Glutamatergic neuron (in vitro differentiated cells): Measurements from ENCODE around the gene DBI. TPM values are rescaled to one million over a fixed set of nuclear protein-coding genes. Genes with fewer than 3 reads are reported as not detected.

Source experiments
- DNase-seq: peaks from one replicate; pipeline ENCODE4 v3.0.0; 2022
- H3K27ac Mint-ChIP-seq: one replicate; pipeline ENCODE4 v1.8.0; 2020; ENCODE audit warnings: mild to moderate bottlenecking, mixed read lengths, inconsistent platforms; ENCODE audit not compliant: unreplicated experiment
- H3K27me3 Mint-ChIP-seq: one replicate; pipeline ENCODE4 v1.8.0; 2020; ENCODE audit warnings: mild to moderate bottlenecking, moderate library complexity, mixed read lengths, inconsistent platforms; ENCODE audit not compliant: unreplicated experiment
- H3K36me3 Mint-ChIP-seq: one replicate; pipeline ENCODE4 v1.8.0; 2020; ENCODE audit warnings: mild to moderate bottlenecking, mixed read lengths, inconsistent platforms; ENCODE audit not compliant: unreplicated experiment
- H3K4me1 Mint-ChIP-seq: one replicate; pipeline ENCODE4 v1.8.0; 2020; ENCODE audit warnings: mild to moderate bottlenecking, low read depth, mixed read lengths, inconsistent platforms; ENCODE audit not compliant: unreplicated experiment
- H3K4me3 Mint-ChIP-seq: one replicate; pipeline ENCODE4 v1.8.0; 2020; ENCODE audit warnings: mild to moderate bottlenecking, mixed read lengths, inconsistent platforms; ENCODE audit not compliant: unreplicated experiment
- H3K9me3 Mint-ChIP-seq: one replicate; pipeline ENCODE4 v1.8.0; 2020; ENCODE audit warnings: mild to moderate bottlenecking, moderate library complexity, mixed read lengths, inconsistent platforms; ENCODE audit not compliant: unreplicated experiment
- CTCF ChIP-seq: fragments of 200-600 bp; sonication (generic); IDR thresholded peaks from one replicate; pipeline ENCODE4 v1.5.0; 2021; ENCODE audit not compliant: partially characterized antibody, unreplicated experiment
- total RNA-seq: library from RNA; stranded (reverse); fragmentation: NEBNext Ultra II Directional; extraction: Animal tissue kit (Norgen Biotek cat#: 25700); gene quantifications from one replicate; pipeline ENCODE4 v1.2.1, GENCODE V29; 2021; ENCODE audit not compliant: unreplicated experiment

DBI gene
- total RNA-seq, 1 donor from 2014 or later, result 134 TPM

DNA sequence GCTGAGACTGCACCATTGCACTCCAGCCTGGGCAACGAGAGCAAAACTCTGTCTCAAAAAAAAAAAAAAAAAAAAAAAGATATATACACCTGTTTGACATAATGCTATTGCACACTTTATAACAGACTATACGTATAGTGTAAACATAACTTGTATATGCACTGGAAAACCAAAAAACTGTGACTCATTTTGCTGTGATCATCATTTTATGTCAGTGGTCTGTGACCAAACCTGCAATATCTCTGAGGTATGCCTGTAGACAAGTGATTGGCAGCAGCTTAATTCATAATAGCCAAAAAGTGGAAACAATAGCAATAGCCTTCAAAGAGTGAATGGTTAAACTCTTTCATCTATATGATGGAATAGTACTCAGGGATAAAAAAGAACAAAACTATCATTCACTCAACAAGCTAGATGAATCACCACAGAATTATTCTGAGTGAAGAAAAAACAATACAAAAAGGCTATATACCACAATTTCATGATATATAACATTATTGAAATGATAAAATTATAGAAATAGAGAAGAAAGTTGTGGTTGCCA lies 6.3 kb upstream of the DBI start:
- H3K4me3 Mint-ChIP-seq, result no peak overlapping the region
- no peak overlapping the region for H3K27ac Mint-ChIP-seq
- no peak for DNase-seq
- peaks cover 5% of the 10 kb centered on the region for H3K4me1 Mint-ChIP-seq
- TF ChIP-seq CTCF, result no peak
- H3K36me3 Mint-ChIP-seq, result no peaks in the 10 kb centered on the region
- no peaks in the 10 kb centered on the region for H3K27me3 Mint-ChIP-seq
- H3K9me3 Mint-ChIP-seq, result no peaks in the 10 kb centered on the region

GRCh38 chr2:119364798-119365197 lies 2.0 kb upstream of the DBI start:
- no peak for TF ChIP-seq CTCF
- Mint-ChIP-seq H3K9me3 (peaks cover 11% of the 10 kb centered on the region), H3K4me3 (peak overlapping the region; percentile 66), H3K27ac (no peak overlapping the region), H3K27me3 (peaks cover 2% of the 10 kb centered on the region), H3K36me3 (no peaks in the 10 kb centered on the region), H3K4me1 (peaks cover 15% of the 10 kb centered on the region)
- no peak for DNase-seq

DNA sequence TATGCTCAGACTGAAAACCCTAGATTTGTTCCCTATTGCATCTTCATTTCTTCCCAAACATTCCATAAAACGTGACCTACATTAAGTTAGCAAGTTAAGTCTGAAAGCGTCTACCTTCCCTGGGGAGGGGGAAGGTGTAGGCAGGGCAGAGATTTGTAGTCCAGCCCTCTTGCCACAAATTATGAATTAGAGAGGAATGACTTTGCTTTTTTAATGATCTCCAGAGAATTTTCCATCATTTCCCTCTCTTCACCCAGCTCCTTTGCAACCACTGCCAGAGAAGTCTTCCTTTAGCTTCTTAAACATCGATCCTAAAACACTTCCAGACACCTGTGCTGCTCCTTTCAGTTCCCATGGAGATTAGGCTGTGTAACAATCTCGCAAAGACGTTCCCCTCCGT lies 1.3 kb upstream of the DBI start:
- TF ChIP-seq CTCF, result no peak
- no peaks in the 10 kb centered on the region for H3K36me3 Mint-ChIP-seq
- peaks cover 2% of the 10 kb centered on the region for H3K27me3 Mint-ChIP-seq
- H3K27ac Mint-ChIP-seq, result peak overlapping the region; percentile 96
- H3K4me3 Mint-ChIP-seq, result peak overlapping the region; percentile 99
- DNase-seq, result no peak
- peaks cover 15% of the 10 kb centered on the region for H3K4me1 Mint-ChIP-seq
- H3K9me3 Mint-ChIP-seq, result peaks cover 11% of the 10 kb centered on the region

- Mint-ChIP-seq H3K4me1 (peaks cover 15% of the 10 kb centered on the region), H3K4me3 (peak overlapping the region; percentile 99), H3K27ac (peak overlapping the region; percentile 96), H3K9me3 (peaks cover 11% of the 10 kb centered on the region), H3K36me3 (no peaks in the 10 kb centered on the region), H3K27me3 (peaks cover 2% of the 10 kb centered on the region)
- TF ChIP-seq CTCF, result no peak
- DNase-seq, result no peak
Measured at GRCh38 chr2:119366161-119366648, 572 bp upstream of the DBI start.

- peaks cover 11% of the 10 kb centered on the region for H3K9me3 Mint-ChIP-seq
- peaks cover 8% of the 10 kb centered on the region for H3K36me3 Mint-ChIP-seq
- H3K4me1 Mint-ChIP-seq, result peaks cover 19% of the 10 kb centered on the region
- peak overlapping the region; percentile 99 for H3K4me3 Mint-ChIP-seq
- peak overlapping the region; percentile 96 for H3K27ac Mint-ChIP-seq
- peaks cover 2% of the 10 kb centered on the region for H3K27me3 Mint-ChIP-seq
- peak; percentile 83 for DNase-seq
- no peak for TF ChIP-seq CTCF
Measured at GRCh38 chr2:119367472-119368099, 809 bp downstream of the DBI start.
